IPS-NIHi7 (cell line): Measurements from ENCODE around the gene GTF2H2.
"Not testable (repeated sequence)": the region's sequence is repeated elsewhere in the genome, so short reads cannot be mapped to it uniquely, and the experiment has no call there.

Source experiments
- DNase-seq: peaks from one replicate; pipeline ENCODE4 v3.0.0; 2012; ENCODE audit warnings: mixed read lengths; ENCODE audit errors: extremely low spot score

Gene GTF2H2

DNA sequence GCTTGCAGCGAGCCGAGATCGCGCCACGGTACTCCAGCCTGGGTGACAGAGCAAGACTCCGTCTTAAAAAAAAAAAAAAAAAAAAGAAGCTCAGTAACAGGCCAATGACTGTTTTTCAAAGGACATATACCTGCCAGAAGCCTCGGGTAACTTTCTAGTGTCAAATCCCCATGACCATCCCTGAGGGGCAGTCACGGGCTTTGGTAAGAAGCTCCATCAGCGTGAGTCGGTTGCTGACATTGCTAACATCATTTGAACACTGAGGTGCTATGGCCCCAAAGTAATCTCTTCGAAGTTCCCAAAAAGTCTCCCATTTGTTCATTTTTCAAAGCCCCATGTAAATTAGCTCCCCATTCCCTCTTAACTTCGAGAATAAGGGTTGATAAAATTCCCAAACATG is 53.9 kb downstream of the GTF2H2 start:
- DNase-seq: peak; percentile 59

DNA sequence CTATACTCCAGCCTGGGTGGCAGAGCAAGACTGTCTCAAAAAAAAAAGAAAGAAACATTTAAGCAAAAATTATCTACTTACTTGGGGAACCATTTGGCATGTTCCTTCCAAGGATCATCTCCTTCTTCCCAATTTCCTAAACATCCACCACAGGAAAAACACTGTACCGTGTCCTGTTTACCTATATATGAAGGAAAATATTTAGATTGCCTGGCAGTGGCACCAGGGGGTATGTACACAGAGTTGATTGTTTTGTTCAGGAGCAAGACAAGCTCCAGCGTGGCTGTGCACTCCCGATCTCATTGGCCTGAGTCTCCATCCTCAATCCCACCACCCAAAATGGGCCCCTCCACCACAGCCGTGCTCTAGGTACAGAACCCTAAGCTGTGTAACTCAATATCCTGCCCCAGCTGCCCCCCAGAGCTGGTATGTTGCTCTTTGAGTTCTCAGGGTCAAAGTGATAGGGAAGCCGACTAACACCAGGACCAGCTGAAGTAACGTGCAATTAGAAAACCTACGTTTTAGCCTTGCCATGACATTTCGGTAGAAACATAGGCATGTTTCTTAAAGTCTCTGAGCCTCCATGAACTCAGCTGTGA is 56.2 kb downstream of the GTF2H2 start:
- peak; percentile 1 for DNase-seq

DNA sequence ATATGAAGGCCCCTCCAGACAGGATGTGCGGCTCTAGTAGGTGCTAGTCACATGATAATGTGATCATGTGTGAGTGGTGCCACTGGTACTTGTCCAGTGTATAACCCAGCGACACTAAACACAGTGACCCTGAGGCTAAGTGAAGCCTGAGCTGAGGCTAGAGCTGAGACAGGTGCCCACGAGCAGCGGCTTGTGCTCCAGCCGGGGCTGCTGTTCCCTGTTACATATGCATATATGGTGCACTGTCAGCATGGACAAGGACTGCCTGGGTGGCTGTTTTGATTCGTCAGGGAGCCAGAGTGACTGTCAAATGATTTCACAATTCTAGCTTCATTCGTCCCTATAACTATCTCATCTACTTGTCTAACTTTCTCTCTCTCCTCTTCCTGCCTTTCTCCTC is 60.5 kb downstream of the GTF2H2 start:
- not testable (repeated sequence) for DNase-seq
